HEK293 (cell line): ENCODE measurements around the gene MTMR1.

Source experiments
- CTCF ChIA-PET: fragments of 350-600 bp; formaldehyde crosslinking; extraction: SDS; loops from one replicate; lab custom pipeline; 2021; ENCODE audit warnings: antibody characterized with exemption; lab: Yijun Ruan, JAX
- POLR2A ChIA-PET: fragments of 300-600 bp; formaldehyde crosslinking; extraction: SDS; loops from one replicate; lab custom pipeline; 2020; ENCODE audit warnings: antibody characterized with exemption, inconsistent platforms; lab: Yijun Ruan, JAX
- H3K27ac ChIP-seq: fragments of 200-500 bp; sonication (Bioruptor generic); 2 replicates; pipeline ENCODE4 v1.5.1; 2014; ENCODE audit warnings: low read depth, low read length, control low read depth, inconsistent platforms; ENCODE audit errors: extremely low read depth
- H3K36me3 ChIP-seq, 2 experiments: fragments of 200-500 bp in 1 of 2; sonication (Bioruptor generic) in 1 of 2; 1 replicate in 1 of 2; 2 replicates in 1 of 2; pipeline ENCODE4 v1.5.1; 2014 to 2017; ENCODE audit warnings: inconsistent platforms in 2 of 2, low read length in 2 of 2; ENCODE audit not compliant: control insufficient read depth in 2 of 2, insufficient read depth in 1 of 2
- H3K4me1 ChIP-seq: fragments of 200-500 bp; sonication (Bioruptor generic); 2 replicates; pipeline ENCODE4 v1.5.1; 2014; ENCODE audit warnings: mild to moderate bottlenecking, low read length, inconsistent platforms; ENCODE audit not compliant: control insufficient read depth, insufficient read depth
- H3K4me3 ChIP-seq: 2 replicates; pipeline ENCODE4 v1.5.1; 2011; ENCODE audit warnings: low read depth, mild to moderate bottlenecking, control low read depth, low read length, moderate library complexity
- H3K9me3 ChIP-seq: fragments of 200-500 bp; sonication (Bioruptor generic); 2 replicates; pipeline ENCODE4 v1.5.1; 2014; ENCODE audit warnings: low read depth, low read length, inconsistent platforms; ENCODE audit not compliant: control insufficient read depth, insufficient read depth
- ATF2 ChIP-seq: fragments of 450-650 bp; formaldehyde crosslinking; IDR thresholded peaks from 2 replicates; pipeline ENCODE4 v1.5.1; 2016; ENCODE audit warnings: missing biosample characterization, missing genetic modification characterization, low read depth
- GFI1B ChIP-seq: fragments of 450-650 bp; formaldehyde crosslinking; IDR thresholded peaks from 2 replicates; pipeline ENCODE4 v1.5.1; 2016; ENCODE audit warnings: missing biosample characterization, missing genetic modification characterization
- GLI2 ChIP-seq: fragments of 450-650 bp; formaldehyde crosslinking; IDR thresholded peaks from 2 replicates; pipeline ENCODE4; 2017; ENCODE audit warnings: missing biosample characterization, missing genetic modification characterization, low read depth, borderline replicate concordance
- GLIS2 ChIP-seq: fragments of 450-650 bp; formaldehyde crosslinking; IDR thresholded peaks from 2 replicates; pipeline ENCODE4 v1.5.1; 2016; ENCODE audit warnings: missing biosample characterization, missing genetic modification characterization
- HOXD13 ChIP-seq: sonication (generic); formaldehyde crosslinking; IDR thresholded peaks from 2 replicates; pipeline ENCODE4 v1.8.0; 2022; ENCODE audit warnings: missing genetic modification reagents, borderline replicate concordance
- MZF1 ChIP-seq: fragments of 450-650 bp; formaldehyde crosslinking; IDR thresholded peaks from 2 replicates; pipeline ENCODE4 v1.5.1; 2017; ENCODE audit warnings: missing biosample characterization, missing genetic modification characterization, borderline replicate concordance
- SCRT1 ChIP-seq: fragments of 450-650 bp; formaldehyde crosslinking; IDR thresholded peaks from 2 replicates; pipeline ENCODE4 v1.5.1; 2016; ENCODE audit warnings: missing biosample characterization, missing genetic modification characterization, borderline replicate concordance
- SP7 ChIP-seq: fragments of 450-650 bp; formaldehyde crosslinking; IDR thresholded peaks from 2 replicates; pipeline ENCODE4 v1.5.1; 2016; ENCODE audit warnings: missing biosample characterization, missing genetic modification characterization
- ZBTB17 ChIP-seq: fragments of 450-650 bp; formaldehyde crosslinking; IDR thresholded peaks from 2 replicates; pipeline ENCODE4 v1.5.1; 2016; ENCODE audit warnings: missing biosample characterization, missing genetic modification characterization
- ZFHX2 ChIP-seq: fragments of 450-650 bp; formaldehyde crosslinking; conservative IDR thresholded peaks from 2 replicates; pipeline ENCODE4 v1.5.1; 2016; ENCODE audit warnings: missing biosample characterization, missing genetic modification characterization
- ZNF214 ChIP-seq: fragments of 450-650 bp; formaldehyde crosslinking; IDR thresholded peaks from 2 replicates; pipeline ENCODE4 v1.5.1; 2017; ENCODE audit warnings: missing biosample characterization, mild to moderate bottlenecking, missing genetic modification characterization, borderline replicate concordance
- ZNF223 ChIP-seq: fragments of 450-650 bp; formaldehyde crosslinking; IDR thresholded peaks from 2 replicates; pipeline ENCODE4 v1.5.1; 2016; ENCODE audit warnings: missing biosample characterization, missing genetic modification characterization
- ZNF239 ChIP-seq: fragments of 450-650 bp; formaldehyde crosslinking; IDR thresholded peaks from 2 replicates; pipeline ENCODE4 v1.5.1; 2016; ENCODE audit warnings: missing biosample characterization, missing genetic modification characterization
- ZNF302 ChIP-seq: fragments of 450-650 bp; formaldehyde crosslinking; IDR thresholded peaks from 2 replicates; pipeline ENCODE4 v1.5.1; 2016; ENCODE audit warnings: missing biosample characterization, missing genetic modification characterization, low read depth
- ZNF341 ChIP-seq: fragments of 450-650 bp; formaldehyde crosslinking; IDR thresholded peaks from 2 replicates; pipeline ENCODE4; 2016; ENCODE audit warnings: low read depth, missing biosample characterization, missing genetic modification characterization
- ZNF394 ChIP-seq: fragments of 450-650 bp; formaldehyde crosslinking; IDR thresholded peaks from 2 replicates; pipeline ENCODE4 v1.5.1; 2016; ENCODE audit warnings: missing biosample characterization, missing genetic modification characterization, mild to moderate bottlenecking, moderate library complexity, borderline replicate concordance
- ZNF514 ChIP-seq: fragments of 450-650 bp; formaldehyde crosslinking; IDR thresholded peaks from 2 replicates; pipeline ENCODE4 v1.5.1; 2016; ENCODE audit warnings: missing biosample characterization, missing genetic modification characterization
- ZNF529 ChIP-seq: fragments of 450-650 bp; formaldehyde crosslinking; IDR thresholded peaks from 2 replicates; pipeline ENCODE4 v1.5.1; 2017; ENCODE audit warnings: missing genetic modification characterization, missing biosample characterization; ENCODE audit not compliant: insufficient replicate concordance
- ZNF624 ChIP-seq: fragments of 450-650 bp; formaldehyde crosslinking; IDR thresholded peaks from 2 replicates; pipeline ENCODE4 v1.5.1; 2017; ENCODE audit warnings: missing biosample characterization, missing genetic modification characterization
- ZNF645 ChIP-seq: fragments of 450-650 bp; formaldehyde crosslinking; IDR thresholded peaks from 2 replicates; pipeline ENCODE4; 2016; ENCODE audit warnings: missing biosample characterization, missing genetic modification characterization
- ZNF654 ChIP-seq: fragments of 450-650 bp; formaldehyde crosslinking; IDR thresholded peaks from 2 replicates; pipeline ENCODE4 v1.5.1; 2016; ENCODE audit warnings: low read depth, missing biosample characterization, missing genetic modification characterization
- ZNF658 ChIP-seq: fragments of 450-650 bp; formaldehyde crosslinking; IDR thresholded peaks from 2 replicates; pipeline ENCODE4; 2016; ENCODE audit warnings: missing biosample characterization, missing genetic modification characterization
- TF ChIP-seq, protein P1 (sequence below): IDR thresholded peaks from 2 replicates; pipeline ENCODE4 v1.6.1; 2011; ENCODE audit warnings: mild to moderate bottlenecking, low read depth, low read length, borderline replicate concordance
- TF ChIP-seq, protein P2 (sequence below): fragments of 450-650 bp; formaldehyde crosslinking; IDR thresholded peaks from 2 replicates; pipeline ENCODE4 v1.5.1; 2016; ENCODE audit warnings: missing biosample characterization, missing genetic modification characterization
- TF ChIP-seq, protein P3 (sequence below): fragments of 450-650 bp; formaldehyde crosslinking; IDR thresholded peaks from 2 replicates; pipeline ENCODE4 v1.5.1; 2016; ENCODE audit warnings: missing biosample characterization, missing genetic modification characterization

The MTMR1 gene

GRCh38 chrX:150775569-150776350, 82.6 kb downstream of the MTMR1 start:
- TF ChIP-seq ZNF223 (tag by site-specific recombination) (no peak), MZF1 (tag by site-specific recombination) (no peak), ATF2 (tag by site-specific recombination) (no peak), ZNF239 (tag by site-specific recombination) (no peak), SP7 (tag by site-specific recombination) (no peak), SCRT1 (no peak), ZNF645 (tag by site-specific recombination) (no peak), ZNF394 (tag by site-specific recombination) (no peak), GLI2 (no peak), ZNF624 (tag by site-specific recombination) (no peak), ZNF514 (tag by site-specific recombination) (no peak)
- TF ChIP-seq, protein P1, sequence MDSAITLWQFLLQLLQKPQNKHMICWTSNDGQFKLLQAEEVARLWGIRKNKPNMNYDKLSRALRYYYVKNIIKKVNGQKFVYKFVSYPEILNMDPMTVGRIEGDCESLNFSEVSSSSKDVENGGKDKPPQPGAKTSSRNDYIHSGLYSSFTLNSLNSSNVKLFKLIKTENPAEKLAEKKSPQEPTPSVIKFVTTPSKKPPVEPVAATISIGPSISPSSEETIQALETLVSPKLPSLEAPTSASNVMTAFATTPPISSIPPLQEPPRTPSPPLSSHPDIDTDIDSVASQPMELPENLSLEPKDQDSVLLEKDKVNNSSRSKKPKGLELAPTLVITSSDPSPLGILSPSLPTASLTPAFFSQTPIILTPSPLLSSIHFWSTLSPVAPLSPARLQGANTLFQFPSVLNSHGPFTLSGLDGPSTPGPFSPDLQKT: no peak
- TF ChIP-seq, all 188 proteins: peak for 0
- no peaks in the 10 kb centered on the region for H3K9me3 ChIP-seq
- peaks cover 0 to 13% of the 10 kb centered on the region in 2 experiments; a peak in 1 of 3 replicates for H3K36me3 ChIP-seq
- no peaks in the 10 kb centered on the region for H3K4me1 ChIP-seq
- no peak overlapping the region for H3K4me3 ChIP-seq
- no peak overlapping the region for H3K27ac ChIP-seq
- POLR2A ChIA-PET: no interaction called here
- CTCF ChIA-PET: interaction anchor here (0.8 to 4.6 kb wide), 4 partner anchors 12 to 376 kb away, joined by 3 to 99 read pairs (median 4); no protein-coding TSS in a partner anchor

- H3K36me3 ChIP-seq: peaks cover 0 to 13% of the 10 kb centered on the region in 2 experiments; a peak in 1 of 3 replicates
- ChIA-PET POLR2A (no interaction called here), CTCF (interaction anchor here (0.6 to 0.7 kb wide), 2 partner anchors 19 to 1064 kb away, joined by 3 to 10 read pairs; no protein-coding TSS in a partner anchor)
- H3K4me3 ChIP-seq: no peak overlapping the region
- TF ChIP-seq GLIS2: no peak
- TF ChIP-seq ZNF302 (tag by site-specific recombination): no peak
- no peak for TF ChIP-seq ZNF514 (tag by site-specific recombination)
- TF ChIP-seq ZNF658 (tag by site-specific recombination): no peak
- TF ChIP-seq GFI1B (tag by site-specific recombination): no peak
- TF ChIP-seq ZNF341 (tag by site-specific recombination): no peak
- TF ChIP-seq ZNF214: no peak
- TF ChIP-seq, protein P2, sequence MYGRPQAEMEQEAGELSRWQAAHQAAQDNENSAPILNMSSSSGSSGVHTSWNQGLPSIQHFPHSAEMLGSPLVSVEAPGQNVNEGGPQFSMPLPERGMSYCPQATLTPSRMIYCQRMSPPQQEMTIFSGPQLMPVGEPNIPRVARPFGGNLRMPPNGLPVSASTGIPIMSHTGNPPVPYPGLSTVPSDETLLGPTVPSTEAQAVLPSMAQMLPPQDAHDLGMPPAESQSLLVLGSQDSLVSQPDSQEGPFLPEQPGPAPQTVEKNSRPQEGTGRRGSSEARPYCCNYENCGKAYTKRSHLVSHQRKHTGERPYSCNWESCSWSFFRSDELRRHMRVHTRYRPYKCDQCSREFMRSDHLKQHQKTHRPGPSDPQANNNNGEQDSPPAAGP: no peak
- TF ChIP-seq HOXD13 (CRISPR knock-in tag): no peak
- TF ChIP-seq, protein P3, sequence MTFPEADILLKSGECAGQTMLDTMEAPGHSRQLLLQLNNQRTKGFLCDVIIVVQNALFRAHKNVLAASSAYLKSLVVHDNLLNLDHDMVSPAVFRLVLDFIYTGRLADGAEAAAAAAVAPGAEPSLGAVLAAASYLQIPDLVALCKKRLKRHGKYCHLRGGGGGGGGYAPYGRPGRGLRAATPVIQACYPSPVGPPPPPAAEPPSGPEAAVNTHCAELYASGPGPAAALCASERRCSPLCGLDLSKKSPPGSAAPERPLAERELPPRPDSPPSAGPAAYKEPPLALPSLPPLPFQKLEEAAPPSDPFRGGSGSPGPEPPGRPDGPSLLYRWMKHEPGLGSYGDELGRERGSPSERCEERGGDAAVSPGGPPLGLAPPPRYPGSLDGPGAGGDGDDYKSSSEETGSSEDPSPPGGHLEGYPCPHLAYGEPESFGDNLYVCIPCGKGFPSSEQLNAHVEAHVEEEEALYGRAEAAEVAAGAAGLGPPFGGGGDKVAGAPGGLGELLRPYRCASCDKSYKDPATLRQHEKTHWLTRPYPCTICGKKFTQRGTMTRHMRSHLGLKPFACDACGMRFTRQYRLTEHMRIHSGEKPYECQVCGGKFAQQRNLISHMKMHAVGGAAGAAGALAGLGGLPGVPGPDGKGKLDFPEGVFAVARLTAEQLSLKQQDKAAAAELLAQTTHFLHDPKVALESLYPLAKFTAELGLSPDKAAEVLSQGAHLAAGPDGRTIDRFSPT (tag by site-specific recombination): no peak
- TF ChIP-seq ZNF654 (tag by site-specific recombination): no peak
- no peak for TF ChIP-seq ZBTB17
- TF ChIP-seq ZFHX2 (tag by site-specific recombination): no peak
- TF ChIP-seq ZNF529 (tag by site-specific recombination): no peak
- H3K27ac ChIP-seq: no peak overlapping the region
- no peaks in the 10 kb centered on the region for H3K9me3 ChIP-seq
- no peaks in the 10 kb centered on the region for H3K4me1 ChIP-seq
Observed at GRCh38 chrX:150777328-150777992, 84.3 kb downstream of the MTMR1 start.
